GM21717 (cell line): ENCODE measurements around the gene COL23A1.
A peak's percentile ranks its signal among the peaks of the same experiment; 100 is the strongest.
"Not testable (repeated sequence)": the region's sequence is repeated elsewhere in the genome, so short reads cannot be mapped to it uniquely, and the experiment has no call there.

Experiments used
- ATAC-seq: cut with Tn5 transposase; IDR thresholded peaks from one replicate; pipeline ENCODE4 v1.9.1; 2021; ENCODE audit warnings: mild to moderate bottlenecking, moderate library complexity; ENCODE audit not compliant: unreplicated experiment

The COL23A1 gene

GRCh38 chr5:178204935-178205748, 385.1 kb downstream of the COL23A1 start:
- ATAC-seq: peak; percentile 47

GRCh38 chr5:178204182-178204934, 385.8 kb downstream of the COL23A1 start, which contains the start of gene HNRNPAB:
Gene HNRNPAB, plus strand, starts transcription at chr5:178204533. Its CDS starts 305 bp downstream, at chr5:178204838.
- peak; percentile 83 for ATAC-seq

GRCh38 chr5:178203670-178204181, 386.5 kb downstream of the COL23A1 start:
- peak; percentile 8 for ATAC-seq

- ATAC-seq: no peak
These were observed 387.7 kb downstream of the COL23A1 start for GRCh38 chr5:178202541-178202940.

GRCh38 chr5:178201927-178202235, 388.3 kb downstream of the COL23A1 start:
- ATAC-seq: no peak

- ATAC-seq: no peak
These were observed 388.8 kb downstream of the COL23A1 start for GRCh38 chr5:178201221-178201926.

GRCh38 chr5:178199581-178200434, 390.4 kb downstream of the COL23A1 start:
- no peak for ATAC-seq

- no peak for ATAC-seq
These were observed 391.5 kb downstream of the COL23A1 start for GRCh38 chr5:178198706-178199105.

- not testable (repeated sequence) for ATAC-seq
These were observed 392.0 kb downstream of the COL23A1 start for GRCh38 chr5:178198151-178198550.

GRCh38 chr5:178196986-178197385, 393.2 kb downstream of the COL23A1 start:
- no peak for ATAC-seq

- ATAC-seq: no peak
These were observed 393.8 kb downstream of the COL23A1 start for GRCh38 chr5:178196281-178196812.

- ATAC-seq: no peak
These were observed 396.2 kb downstream of the COL23A1 start for GRCh38 chr5:178194026-178194425.

GRCh38 chr5:178193251-178193809, 396.9 kb downstream of the COL23A1 start:
- ATAC-seq: no peak

- no peak for ATAC-seq
These were observed 397.4 kb downstream of the COL23A1 start for GRCh38 chr5:178192787-178193186.

- no peak for ATAC-seq
These were observed 397.9 kb downstream of the COL23A1 start for GRCh38 chr5:178192244-178192643.

GRCh38 chr5:178191661-178192060, 398.5 kb downstream of the COL23A1 start:
- no peak for ATAC-seq

- ATAC-seq: no peak
These were observed 400.8 kb downstream of the COL23A1 start for GRCh38 chr5:178189433-178189832.
